Measurements from ENCODE around the gene RPAIN. TPM values are rescaled to one million over a fixed set of nuclear protein-coding genes. Genes with fewer than 3 reads are reported as not detected.
A peak's percentile ranks its signal among the peaks of the same experiment; 100 is the strongest.

RPAIN gene
- total RNA-seq, 1 donor from 2014 or later, result 37.2 TPM

DNA sequence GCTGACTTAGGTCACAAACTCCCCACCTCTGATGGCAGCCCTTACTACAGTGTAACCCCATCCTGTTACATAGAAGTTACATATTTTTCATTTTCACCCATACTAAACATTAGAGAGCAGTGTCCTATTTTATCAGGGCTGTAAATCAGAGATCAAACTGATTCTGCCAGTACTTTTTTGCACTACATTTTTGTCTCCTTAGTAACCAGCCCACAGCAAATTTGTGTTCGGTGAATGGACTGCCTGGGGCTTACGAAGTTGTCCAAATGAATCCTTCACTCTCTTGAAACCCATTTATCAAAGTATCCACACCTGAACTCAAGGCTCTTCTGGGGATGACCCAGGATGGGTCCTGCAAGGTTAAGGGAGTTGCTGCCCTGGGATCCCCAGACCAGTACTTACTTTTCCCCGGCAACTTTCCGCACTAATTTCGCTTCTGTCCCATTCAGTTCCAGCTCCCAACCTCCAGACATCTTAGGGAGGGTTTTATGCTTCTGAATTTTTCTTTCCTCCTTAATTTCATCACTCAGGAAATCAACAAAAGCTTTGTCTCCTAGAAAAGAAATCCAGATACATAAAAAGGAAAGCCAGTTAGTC lies 17.8 kb downstream of the RPAIN start:
- no peak for ATAC-seq
- Histone ChIP-seq H3K36me3 (peaks cover 54% of the 10 kb centered on the region), H3K27ac (peak overlapping the region; percentile 86), H3K4me3 (peak overlapping the region; percentile 92), H3K4me1 (peaks cover 20% of the 10 kb centered on the region), H3K9me3 (no peaks in the 10 kb centered on the region), H3K27me3 (ENCODE audit: low read depth) (no peaks in the 10 kb centered on the region)
- TF ChIP-seq, protein P1, sequence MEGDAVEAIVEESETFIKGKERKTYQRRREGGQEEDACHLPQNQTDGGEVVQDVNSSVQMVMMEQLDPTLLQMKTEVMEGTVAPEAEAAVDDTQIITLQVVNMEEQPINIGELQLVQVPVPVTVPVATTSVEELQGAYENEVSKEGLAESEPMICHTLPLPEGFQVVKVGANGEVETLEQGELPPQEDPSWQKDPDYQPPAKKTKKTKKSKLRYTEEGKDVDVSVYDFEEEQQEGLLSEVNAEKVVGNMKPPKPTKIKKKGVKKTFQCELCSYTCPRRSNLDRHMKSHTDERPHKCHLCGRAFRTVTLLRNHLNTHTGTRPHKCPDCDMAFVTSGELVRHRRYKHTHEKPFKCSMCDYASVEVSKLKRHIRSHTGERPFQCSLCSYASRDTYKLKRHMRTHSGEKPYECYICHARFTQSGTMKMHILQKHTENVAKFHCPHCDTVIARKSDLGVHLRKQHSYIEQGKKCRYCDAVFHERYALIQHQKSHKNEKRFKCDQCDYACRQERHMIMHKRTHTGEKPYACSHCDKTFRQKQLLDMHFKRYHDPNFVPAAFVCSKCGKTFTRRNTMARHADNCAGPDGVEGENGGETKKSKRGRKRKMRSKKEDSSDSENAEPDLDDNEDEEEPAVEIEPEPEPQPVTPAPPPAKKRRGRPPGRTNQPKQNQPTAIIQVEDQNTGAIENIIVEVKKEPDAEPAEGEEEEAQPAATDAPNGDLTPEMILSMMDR (IDR thresholded peaks at IDR 0.05), result no peak
- intact Hi-C loops (cut with DNase I), result no loop called here
- DNase-seq, result no peak

GRCh38 chr17:5438716-5439445 lies 18.9 kb downstream of the RPAIN start, which contains the start of gene C1QBP:
TSS of gene C1QBP (minus strand) at chr17:5439155. CDS start at chr17:5439073, 82 bp downstream.
- ATAC-seq (peak; percentile 98 to 99), DNase-seq (peak; percentile 94)
- Histone ChIP-seq H3K4me3 (peak within 1 kb of the TSS; percentile 92), H3K27ac (peak within 1 kb of the TSS; percentile 86), H3K27me3 (ENCODE audit: low read depth) (no peaks in the 10 kb centered on the region), H3K36me3 (peaks cover 54% of the 10 kb centered on the region), H3K4me1 (peaks cover 20% of the 10 kb centered on the region), H3K9me3 (no peaks in the 10 kb centered on the region)
- intact Hi-C loops (cut with DNase I), result no loop called here
- TF ChIP-seq, protein P1 (IDR thresholded peaks at IDR 0.05), result peak; percentile 100

DNA sequence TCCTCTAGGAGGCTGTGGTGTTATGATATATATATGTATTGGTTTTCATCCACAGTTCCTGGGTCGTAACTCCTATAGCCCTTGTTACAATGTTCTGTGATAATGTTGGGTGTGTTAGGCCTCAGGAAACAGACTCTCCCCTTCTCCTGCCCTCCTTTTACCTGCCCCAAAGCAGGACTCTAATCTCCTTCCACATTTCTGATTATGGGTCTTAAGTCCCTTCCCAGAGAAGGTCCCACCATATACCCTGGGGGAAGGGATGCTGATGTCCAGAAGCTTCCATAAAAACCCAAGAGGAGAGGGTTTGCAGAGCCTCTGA lies 19.4 kb downstream of the RPAIN start:
- intact Hi-C loops (cut with DNase I), result no loop called here
- Histone ChIP-seq H3K27ac (peak overlapping the region; percentile 86), H3K4me1 (peaks cover 20% of the 10 kb centered on the region), H3K36me3 (peaks cover 54% of the 10 kb centered on the region), H3K27me3 (ENCODE audit: low read depth) (no peaks in the 10 kb centered on the region), H3K4me3 (peak overlapping the region; percentile 92), H3K9me3 (no peaks in the 10 kb centered on the region)
- peak in 1 of 2 donors; percentile 1 for ATAC-seq
- TF ChIP-seq, protein P1 (IDR thresholded peaks at IDR 0.05), result peak; percentile 48
- DNase-seq, result no peak

DNA sequence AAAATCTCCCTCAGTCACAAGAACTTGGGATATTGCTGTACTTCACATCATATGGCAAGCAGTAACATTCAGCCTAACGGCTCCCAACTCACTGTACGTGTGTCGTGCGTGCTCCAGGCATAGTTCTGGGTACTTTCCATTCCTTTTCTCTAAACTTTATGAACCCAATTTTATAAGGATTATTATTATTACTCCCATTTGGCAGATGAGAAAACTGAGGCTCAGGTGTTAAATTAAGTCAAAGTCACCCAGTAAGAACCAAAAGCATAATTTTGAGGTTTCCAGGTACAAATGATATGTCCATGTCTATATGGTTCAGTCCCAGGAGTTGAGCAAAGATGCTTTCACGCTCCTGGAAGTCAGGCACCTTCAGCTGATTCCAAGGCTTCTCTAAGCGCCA lies 23.7 kb downstream of the RPAIN start:
- no peaks in the 10 kb centered on the region for H3K27me3 ChIP-seq (ENCODE audit: low read depth)
- DNase-seq, result no peak
- no peak for ATAC-seq
- H3K36me3 ChIP-seq, result peaks cover 63% of the 10 kb centered on the region
- H3K27ac ChIP-seq, result no peak overlapping the region
- H3K9me3 ChIP-seq, result no peaks in the 10 kb centered on the region
- H3K4me1 ChIP-seq, result peaks cover 5% of the 10 kb centered on the region
- no peak overlapping the region for H3K4me3 ChIP-seq
- TF ChIP-seq, protein P1 (IDR thresholded peaks at IDR 0.05), result no peak
- intact Hi-C loops (cut with DNase I), result no loop called here

DNA sequence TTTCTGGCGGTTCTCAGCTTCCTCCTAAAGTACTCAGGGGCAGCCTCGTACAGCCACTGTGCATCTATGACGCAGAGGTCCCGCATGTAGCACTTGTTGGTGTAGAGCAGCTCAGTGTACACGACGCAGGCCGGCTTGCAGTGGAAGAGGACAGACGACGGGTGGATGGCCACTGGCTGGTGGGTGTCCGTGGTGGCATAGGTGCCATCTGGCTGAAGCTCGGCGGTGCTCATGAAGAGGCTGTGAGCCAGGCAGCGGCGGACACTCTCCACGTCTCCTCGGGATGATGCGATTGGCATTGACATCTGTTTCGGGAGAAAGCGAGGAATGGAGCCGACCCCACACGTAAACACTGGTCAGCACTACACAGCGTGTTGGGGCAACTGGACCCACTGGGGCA lies 24.2 kb downstream of the RPAIN start:
- ATAC-seq, result no peak
- no peaks in the 10 kb centered on the region for H3K27me3 ChIP-seq (ENCODE audit: low read depth)
- H3K36me3 ChIP-seq, result peaks cover 66% of the 10 kb centered on the region
- H3K4me3 ChIP-seq, result no peak overlapping the region
- TF ChIP-seq, protein P1 (IDR thresholded peaks at IDR 0.05), result no peak
- DNase-seq, result no peak
- H3K9me3 ChIP-seq, result no peaks in the 10 kb centered on the region
- no peak overlapping the region for H3K27ac ChIP-seq
- H3K4me1 ChIP-seq, result peaks cover 5% of the 10 kb centered on the region
- intact Hi-C loops (cut with DNase I), result no loop called here
